GM10847 (cell line): ENCODE measurements around the gene CETP.

ENCODE experiments used
- POLR2A ChIP-seq: IDR thresholded peaks from 2 replicates; pipeline ENCODE4 v1.6.1; 2011; ENCODE audit not compliant: insufficient read length; ENCODE audit errors: extremely low read depth

CETP gene

DNA sequence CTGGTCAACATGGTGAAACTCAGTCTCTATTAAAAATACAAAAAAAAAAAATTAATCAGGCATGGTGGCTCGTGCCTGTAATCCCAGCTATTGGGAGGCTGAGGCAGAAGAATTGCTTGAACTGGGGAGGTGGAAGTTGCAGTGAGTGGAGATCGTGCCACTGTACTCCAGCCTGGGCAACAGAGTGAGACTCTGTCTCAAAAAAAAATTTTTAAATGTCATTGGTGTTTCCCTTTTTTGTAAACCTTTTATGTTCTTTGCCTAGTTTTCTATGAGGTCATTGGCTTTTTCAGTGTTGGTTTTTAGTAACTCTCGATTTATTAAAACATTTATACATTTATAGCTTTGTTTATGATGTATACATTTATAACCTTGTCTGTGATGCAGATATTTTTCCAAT, 45.8 kb downstream of the CETP start:
- no peak for TF ChIP-seq POLR2A

DNA sequence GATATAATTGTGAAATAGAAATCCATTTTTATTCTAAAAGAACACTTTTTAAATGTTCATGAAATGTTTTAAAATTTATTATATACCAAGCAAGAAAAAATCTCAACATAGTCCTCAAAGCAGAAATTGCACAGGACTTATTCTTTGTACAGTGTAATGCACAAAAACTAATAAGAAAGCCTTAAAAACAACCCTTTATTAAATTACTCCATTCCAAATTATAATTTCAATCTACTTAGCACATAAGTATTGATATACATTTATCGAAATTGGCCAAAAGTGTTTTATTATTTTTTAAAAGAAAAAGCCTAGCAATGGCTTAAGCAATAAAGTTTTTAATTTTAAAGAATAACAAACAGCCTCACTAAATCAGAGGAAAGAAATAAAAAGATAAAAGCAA, 46.7 kb downstream of the CETP start:
- no peak for TF ChIP-seq POLR2A

DNA sequence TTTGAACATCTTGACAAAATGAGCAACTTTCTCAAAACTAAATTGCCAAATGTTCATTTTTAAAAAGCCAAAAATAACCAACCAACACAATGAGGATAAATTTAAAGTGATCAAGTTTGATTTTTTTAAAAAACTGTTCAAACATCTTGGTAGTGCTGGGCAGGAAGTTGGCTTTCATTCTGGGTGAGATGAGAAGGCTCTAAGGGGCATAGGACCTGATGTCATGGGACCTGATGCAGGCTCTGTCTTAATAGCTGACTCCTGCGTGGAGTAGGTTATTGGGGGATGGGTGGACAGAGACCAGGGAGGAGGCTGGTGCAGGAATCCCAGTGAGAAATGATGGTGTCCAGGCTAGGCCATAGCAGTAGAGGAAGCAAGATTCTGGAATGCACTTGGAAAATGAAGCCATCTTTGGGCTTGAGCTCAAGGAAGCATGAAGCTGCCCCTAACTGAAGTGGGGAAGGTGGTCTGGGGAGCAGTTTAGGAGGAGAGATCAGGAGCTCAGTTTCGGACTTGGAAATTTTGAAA, 48.0 kb downstream of the CETP start:
- no peak for TF ChIP-seq POLR2A

DNA sequence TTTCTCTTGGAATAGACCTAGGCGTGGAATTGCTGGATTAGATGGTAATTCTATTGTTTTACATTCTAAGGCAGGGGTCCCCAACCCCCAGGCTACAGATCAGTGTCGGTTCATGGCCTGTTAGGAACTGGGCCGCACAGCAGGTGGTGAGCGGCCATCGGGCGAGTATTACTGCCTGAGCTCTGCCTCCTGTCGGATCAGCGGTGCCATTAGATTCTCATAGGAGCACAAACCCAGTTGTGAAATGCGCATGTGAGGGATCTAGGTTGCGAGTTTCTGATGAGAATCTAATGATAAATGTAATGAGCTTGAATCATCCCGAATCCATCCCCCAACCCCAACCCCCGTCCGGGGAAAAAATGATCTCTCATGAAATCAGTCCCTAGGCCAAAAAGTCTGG, 50.6 kb downstream of the CETP start:
- no peak for TF ChIP-seq POLR2A

DNA sequence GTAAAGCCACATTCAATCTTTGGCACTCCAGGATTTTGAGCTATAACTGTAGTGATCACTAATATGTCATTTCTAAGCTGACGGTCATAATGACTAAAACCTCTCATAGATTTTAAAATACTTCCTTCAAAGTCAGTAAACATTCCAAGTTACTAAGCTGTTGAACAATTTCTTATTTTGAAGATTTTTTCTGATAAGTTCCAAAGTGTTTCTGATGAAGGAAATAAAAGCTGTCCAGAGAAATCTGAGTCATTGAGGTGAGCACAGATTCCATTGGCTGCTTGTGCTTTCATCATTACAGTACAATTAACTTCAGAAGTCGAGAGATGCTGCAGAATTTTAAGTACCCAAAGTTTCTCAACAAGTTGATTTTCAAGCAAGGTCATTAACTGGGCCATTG, 51.5 kb downstream of the CETP start:
- TF ChIP-seq POLR2A: no peak

DNA sequence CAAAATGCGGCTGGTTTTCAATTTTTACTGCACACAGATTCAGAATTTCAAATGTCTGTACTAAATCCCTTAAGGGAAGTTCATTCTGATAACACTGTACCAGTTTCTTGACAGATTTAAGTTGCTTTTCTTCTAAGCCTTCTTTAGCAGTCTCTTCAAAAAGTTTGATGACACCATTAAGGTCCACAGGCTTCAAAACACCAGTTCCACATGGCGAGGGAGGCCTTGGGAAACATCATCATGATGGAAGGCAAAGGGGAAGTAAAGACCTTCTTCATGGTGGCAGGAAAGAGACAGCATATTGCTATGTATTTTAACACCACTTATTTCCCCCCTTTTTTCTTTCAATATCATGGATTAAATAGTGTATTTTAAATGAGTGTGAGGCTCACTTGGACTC, 52.2 kb downstream of the CETP start:
- TF ChIP-seq POLR2A: no peak

DNA sequence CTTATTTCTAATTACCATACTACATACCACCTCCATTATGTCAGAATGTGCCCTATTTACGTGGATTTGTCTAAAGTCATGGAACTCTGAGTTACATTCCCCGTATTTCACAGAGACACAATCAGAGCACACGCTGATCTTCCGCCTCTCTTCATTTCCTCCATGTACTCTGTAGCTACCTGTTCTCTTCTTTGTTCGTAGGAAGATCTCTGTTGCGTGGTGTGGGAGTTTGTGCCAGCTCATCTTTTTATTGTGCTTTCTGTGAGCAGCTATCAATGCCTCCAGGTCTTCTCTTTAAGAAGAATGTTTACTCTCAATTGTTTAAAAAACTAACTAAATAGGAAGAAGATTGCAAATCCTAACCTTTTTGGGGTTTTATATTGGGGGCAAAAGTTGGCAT, 54.6 kb downstream of the CETP start:
- TF ChIP-seq POLR2A: no peak

DNA sequence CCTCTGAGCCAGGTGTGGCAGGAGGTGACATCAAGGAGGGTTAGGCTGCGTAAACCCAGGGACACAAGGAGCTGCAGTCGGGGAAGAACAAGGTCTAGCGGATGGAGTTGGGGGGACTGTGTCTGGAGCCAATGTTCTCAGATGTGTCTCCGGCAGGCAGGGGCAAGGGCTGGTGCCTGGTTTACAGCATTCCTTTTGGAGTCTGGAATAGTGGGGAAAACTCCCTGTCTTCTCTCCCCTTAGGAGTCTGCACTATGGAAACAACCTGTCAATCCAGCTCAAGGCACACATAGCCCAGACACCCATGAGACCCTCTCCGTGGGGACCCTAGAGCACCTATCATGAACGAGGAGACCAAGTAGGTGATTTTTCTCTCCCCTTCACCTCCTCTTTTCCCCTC, 55.1 kb downstream of the CETP start:
- no peak for TF ChIP-seq POLR2A

DNA sequence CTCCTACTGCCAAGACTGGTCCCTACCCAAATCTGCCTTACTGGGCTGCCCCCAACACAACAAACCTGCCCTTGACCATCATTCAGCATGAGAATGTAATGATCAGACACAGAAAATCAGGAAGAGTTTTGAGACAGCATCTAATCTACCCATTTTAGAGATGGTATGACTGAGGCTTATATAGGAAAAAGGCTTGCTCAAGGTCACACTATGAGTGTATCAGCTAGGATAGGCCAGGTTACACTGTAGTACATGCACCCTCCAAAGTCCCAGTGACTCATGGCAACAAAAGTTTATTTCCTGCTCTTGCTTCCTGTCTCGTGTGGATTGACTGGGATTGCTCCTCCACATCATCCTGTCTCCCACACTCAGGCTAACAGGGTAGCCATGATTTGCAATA, 55.5 kb downstream of the CETP start:
- TF ChIP-seq POLR2A: no peak

DNA sequence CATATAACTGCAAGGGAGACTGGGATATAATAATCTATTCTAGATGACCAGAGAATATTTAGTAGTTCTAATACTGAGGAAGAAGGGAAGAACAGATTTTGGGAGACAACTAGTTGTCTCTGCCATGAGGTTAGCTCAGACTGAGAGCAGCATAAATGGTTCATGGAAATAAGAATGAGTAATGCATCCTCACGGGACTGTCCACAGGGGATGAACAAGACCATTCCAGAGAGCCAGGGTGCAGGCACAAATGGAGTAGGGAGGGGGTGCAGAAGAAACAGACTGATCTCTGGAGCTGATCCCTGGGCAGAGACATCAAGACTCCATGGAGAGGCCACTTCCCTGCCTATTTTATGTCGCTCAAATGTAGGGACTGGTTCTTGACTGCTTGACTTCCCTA, 58.0 kb downstream of the CETP start:
- no peak for TF ChIP-seq POLR2A

DNA sequence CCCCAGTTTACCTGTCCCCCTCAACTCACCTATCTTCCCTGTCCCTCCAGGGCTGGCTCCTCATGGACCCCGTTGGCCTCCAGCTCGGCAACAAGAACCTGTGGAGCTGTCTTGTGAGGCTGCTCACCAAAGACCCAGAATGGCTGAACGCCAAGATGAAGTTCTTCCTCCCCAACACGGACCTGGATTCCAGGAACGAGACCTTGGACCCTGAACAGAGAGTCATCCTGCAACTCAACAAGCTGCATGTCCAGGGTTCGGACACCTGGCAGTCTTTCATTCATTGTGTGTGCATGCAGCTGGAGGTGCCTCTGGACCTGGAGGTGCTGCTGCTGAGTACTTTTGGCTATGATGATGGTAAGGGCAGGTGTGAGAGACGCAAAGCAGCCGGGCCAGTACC, 58.9 kb downstream of the CETP start:
- no peak for TF ChIP-seq POLR2A

DNA sequence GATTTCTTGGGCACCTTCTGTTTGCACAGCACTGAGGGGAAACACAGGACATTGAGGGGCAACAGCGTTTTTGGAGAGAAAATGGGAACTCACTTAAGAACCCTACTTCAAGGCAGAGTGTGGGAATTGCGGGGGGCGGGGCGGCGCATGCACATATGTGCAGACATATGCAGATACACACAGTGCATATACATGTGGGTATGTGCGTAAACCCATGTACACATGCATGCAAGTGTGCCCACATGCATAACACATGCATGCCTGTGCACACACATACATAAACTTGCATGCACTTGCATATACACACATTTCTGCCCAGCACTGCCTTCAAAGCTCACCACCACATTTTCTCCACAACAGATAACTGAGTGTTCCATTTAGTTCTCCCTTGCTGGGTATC, 60.0 kb downstream of the CETP start:
- no peak for TF ChIP-seq POLR2A

DNA sequence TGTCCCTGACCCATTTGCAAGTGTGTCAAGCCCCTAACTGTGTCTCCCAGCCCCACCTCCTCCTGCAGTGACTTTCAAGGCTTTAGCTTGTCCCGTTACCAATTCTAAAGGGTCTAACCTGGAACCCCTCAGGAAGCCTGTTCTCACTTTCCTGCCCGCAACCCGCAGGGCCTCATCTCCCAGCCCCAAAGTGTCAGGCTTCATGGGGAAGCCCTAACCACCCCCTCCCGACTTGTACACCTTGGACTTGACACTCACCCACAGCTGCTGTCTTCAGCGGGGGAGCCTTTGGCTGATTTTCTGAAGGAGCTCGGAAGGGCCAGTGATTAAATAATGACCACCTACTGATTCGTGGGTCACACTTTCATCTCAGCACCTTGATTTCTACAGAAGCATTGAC, 60.7 kb downstream of the CETP start:
- no peak for TF ChIP-seq POLR2A

DNA sequence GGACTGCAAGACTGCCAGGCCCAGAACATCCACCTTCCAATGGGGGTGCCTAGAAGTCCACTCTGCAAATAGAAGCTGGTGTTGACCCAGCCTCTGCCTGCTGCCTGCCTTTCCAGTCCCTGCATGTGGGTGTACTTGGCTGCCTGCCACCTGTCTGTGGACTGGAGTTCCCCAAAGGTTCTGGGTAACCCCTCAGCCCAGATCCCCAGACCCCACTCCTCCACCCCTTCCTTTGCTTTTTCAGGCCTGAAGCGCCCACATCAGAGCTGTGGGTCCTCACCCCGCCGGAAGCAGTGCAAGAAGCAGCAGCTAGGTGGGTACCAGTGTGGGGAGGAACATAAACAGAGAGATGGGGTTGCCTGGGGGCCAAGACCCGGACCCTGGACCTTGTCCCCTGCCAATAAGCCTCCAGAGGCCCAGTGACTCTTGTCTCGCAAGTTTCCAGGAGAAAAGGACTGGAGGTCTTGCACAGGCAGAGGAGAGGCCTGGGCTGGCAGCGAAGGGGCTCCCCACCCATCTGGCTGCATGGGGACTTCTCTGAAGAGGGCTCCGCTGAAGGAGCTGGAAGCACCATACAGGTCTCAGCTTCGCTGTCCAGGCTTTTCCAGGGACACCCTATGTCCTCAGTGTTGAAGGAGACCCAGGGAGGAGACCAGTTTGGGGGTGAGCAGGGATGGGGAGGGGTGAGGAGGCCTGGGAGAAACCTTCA, 61.9 kb downstream of the CETP start:
- no peak for TF ChIP-seq POLR2A

DNA sequence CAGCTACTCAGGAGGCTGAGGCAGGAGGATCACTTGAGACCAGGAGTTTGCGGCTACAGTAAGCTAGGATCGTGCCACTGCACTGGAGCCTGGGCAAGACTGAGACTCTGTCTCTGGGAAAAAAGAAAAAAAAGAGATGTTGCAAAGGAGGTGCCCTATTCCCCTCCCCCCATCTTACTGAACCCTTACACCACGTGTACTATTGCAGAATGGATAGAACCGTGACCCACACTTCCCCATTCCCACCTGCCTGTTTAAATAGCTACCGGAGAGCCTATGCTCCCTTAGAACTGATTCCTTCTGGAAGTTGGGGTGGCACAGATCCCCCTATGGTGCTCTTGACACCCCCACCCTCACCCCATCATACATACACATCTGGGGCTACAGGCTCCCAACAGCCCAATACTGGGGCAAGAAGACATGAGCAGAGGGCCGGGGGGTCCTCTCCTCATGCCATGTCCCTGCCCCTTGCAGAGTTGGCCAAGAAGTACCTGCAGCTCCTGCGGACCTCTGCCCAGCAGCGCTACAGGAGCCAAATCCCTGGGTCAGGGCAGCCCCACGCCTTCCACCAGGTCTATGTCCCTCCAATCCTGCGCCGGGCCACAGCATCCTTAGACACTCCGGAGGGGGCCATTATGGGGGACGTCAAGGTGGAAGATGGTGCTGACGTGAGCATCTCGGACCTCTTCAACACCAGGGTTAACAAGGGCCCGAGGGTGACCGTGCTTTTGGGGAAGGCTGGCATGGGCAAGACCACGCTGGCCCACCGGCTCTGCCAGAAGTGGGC, 63.3 kb downstream of the CETP start:
- TF ChIP-seq POLR2A: no peak

DNA sequence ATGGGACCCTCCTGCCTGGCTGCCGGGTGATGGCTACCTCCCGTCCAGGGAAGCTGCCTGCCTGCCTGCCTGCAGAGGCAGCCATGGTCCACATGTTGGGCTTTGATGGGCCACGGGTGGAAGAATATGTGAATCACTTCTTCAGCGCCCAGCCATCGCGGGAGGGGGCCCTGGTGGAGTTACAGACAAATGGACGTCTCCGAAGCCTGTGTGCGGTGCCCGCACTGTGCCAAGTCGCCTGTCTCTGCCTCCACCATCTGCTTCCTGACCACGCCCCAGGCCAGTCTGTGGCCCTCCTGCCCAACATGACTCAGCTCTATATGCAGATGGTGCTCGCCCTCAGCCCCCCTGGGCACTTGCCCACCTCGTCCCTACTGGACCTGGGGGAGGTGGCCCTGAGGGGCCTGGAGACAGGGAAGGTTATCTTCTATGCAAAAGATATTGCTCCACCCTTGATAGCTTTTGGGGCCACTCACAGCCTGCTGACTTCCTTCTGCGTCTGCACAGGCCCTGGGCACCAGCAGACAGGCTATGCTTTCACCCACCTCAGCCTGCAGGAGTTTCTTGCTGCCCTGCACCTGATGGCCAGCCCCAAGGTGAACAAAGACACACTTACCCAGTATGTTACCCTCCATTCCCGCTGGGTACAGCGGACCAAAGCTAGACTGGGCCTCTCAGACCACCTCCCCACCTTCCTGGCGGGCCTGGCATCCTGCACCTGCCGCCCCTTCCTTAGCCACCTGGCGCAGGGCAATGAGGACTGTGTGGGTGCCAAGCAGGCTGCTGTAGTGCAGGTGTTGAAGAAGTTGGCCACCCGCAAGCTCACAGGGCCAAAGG, 64.4 kb downstream of the CETP start:
- no peak for TF ChIP-seq POLR2A
